ENCODE data around the gene ATG16L2.

The ATG16L2 gene

GRCh38 chr11:72769680-72770079 is 44.5 kb upstream of the ATG16L2 start:
- Histone ChIP-seq H3K27me3 (replicated peaks) (no peaks in the 10 kb centered on the region), H3K27ac (no peak overlapping the region), H3K36me3 (replicated peaks) (no peaks in the 10 kb centered on the region), H3K4me3 (ENCODE audit: low read depth, low read length) (no peak overlapping the region)
- in situ Hi-C loops (cut with HindIII; ENCODE audit: low pct_ligation_motif_present, low sequenced_read_pairs): no loop called here
- DNase-seq: no peak
- TF ChIP-seq CTCF (IDR thresholded peaks at IDR 0.05; ENCODE audit: low read depth, low read length, missing control alignments): no peak

- Histone ChIP-seq H3K27me3 (replicated peaks) (no peaks in the 10 kb centered on the region), H3K36me3 (replicated peaks) (no peaks in the 10 kb centered on the region), H3K27ac (no peak overlapping the region), H3K4me3 (ENCODE audit: low read depth, low read length) (no peak overlapping the region)
- in situ Hi-C loops (cut with HindIII; ENCODE audit: low pct_ligation_motif_present, low sequenced_read_pairs): no loop called here
- no peak for TF ChIP-seq CTCF (IDR thresholded peaks at IDR 0.05; ENCODE audit: low read depth, low read length, missing control alignments)
- DNase-seq: no peak
Observed at GRCh38 chr11:72770799-72771198, 43.4 kb upstream of the ATG16L2 start.

- H3K36me3 ChIP-seq (replicated peaks): no peaks in the 10 kb centered on the region
- H3K27me3 ChIP-seq (replicated peaks): no peaks in the 10 kb centered on the region
- peak; percentile 53 for DNase-seq
- no peak overlapping the region for H3K27ac ChIP-seq
- no peak overlapping the region for H3K4me3 ChIP-seq (ENCODE audit: low read depth, low read length)
- TF ChIP-seq CTCF (IDR thresholded peaks at IDR 0.05; ENCODE audit: low read depth, low read length, missing control alignments): no peak
- in situ Hi-C loops (cut with HindIII; ENCODE audit: low pct_ligation_motif_present, low sequenced_read_pairs): no loop called here
Observed at GRCh38 chr11:72771507-72771906, 42.7 kb upstream of the ATG16L2 start.

DNA sequence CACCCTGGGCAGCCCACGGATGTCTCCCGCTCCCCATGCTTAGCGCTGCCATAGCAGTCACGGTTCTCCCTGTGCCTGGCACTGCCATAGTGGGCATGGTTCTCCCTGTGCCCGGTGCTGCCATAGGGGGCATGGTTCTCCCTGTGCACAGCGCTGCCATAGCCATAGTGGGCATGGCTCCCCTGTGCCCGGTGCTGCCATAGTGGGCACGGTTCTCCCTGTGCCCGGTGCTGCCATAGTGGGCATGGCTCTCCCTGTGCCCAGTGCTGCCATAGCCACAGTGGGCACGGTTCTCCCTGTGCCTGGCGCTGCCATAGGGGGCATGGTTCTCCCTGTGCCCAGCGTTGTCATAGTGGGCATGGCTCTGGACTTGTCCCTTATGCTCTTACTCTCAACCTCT is 42.2 kb upstream of the ATG16L2 start:
- Histone ChIP-seq H3K27ac (no peak overlapping the region), H3K4me3 (ENCODE audit: low read depth, low read length) (no peak overlapping the region)

DNA sequence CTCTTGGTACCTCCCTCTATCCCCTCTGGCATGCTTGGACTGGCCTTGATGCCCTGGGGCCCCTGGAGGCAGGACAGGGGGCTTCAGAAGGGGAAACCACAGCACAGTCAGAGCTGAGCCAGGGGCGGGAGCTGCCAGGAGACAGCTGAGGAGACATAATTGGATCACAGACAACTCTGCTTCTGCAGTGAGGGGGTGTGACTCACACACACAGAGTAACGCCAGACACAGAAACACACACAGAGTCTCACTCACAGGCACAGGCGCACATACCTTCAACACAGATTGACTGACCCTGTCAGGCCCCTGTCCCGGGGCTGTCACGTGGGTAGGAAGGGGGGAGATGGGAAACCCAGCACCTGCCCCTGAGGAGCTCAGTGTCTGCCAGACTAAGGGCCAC is 40.9 kb upstream of the ATG16L2 start:
- Histone ChIP-seq H3K27ac (peak overlapping the region; percentile 42), H3K4me3 (ENCODE audit: low read depth, low read length) (no peak overlapping the region), H3K36me3 (replicated peaks) (no peaks in the 10 kb centered on the region), H3K27me3 (replicated peaks) (no peaks in the 10 kb centered on the region)
- TF ChIP-seq CTCF (IDR thresholded peaks at IDR 0.05; ENCODE audit: low read depth, low read length, missing control alignments): no peak
- in situ Hi-C loops (cut with HindIII; ENCODE audit: low pct_ligation_motif_present, low sequenced_read_pairs): no loop called here
- DNase-seq: peak; percentile 91

More for the DNA sequence above, 42.2 kb upstream of the ATG16L2 start:
- Histone ChIP-seq H3K36me3 (replicated peaks) (no peaks in the 10 kb centered on the region), H3K27me3 (replicated peaks) (no peaks in the 10 kb centered on the region)
- DNase-seq: no peak
- TF ChIP-seq CTCF (IDR thresholded peaks at IDR 0.05; ENCODE audit: low read depth, low read length, missing control alignments): no peak
- in situ Hi-C loops (cut with HindIII; ENCODE audit: low pct_ligation_motif_present, low sequenced_read_pairs): no loop called here

- H3K27ac ChIP-seq: peak overlapping the region; percentile 42
- no peaks in the 10 kb centered on the region for H3K36me3 ChIP-seq (replicated peaks)
- TF ChIP-seq CTCF (IDR thresholded peaks at IDR 0.05; ENCODE audit: low read depth, low read length, missing control alignments): no peak
- in situ Hi-C loops (cut with HindIII; ENCODE audit: low pct_ligation_motif_present, low sequenced_read_pairs): no loop called here
- peak; percentile 27 for DNase-seq
- no peak overlapping the region for H3K4me3 ChIP-seq (ENCODE audit: low read depth, low read length)
- H3K27me3 ChIP-seq (replicated peaks): no peaks in the 10 kb centered on the region
Observed at GRCh38 chr11:72773696-72774095, 40.5 kb upstream of the ATG16L2 start.

Measured in brain microvascular endothelial cell (primary cell).